Left renal cortex interstitium (tissue), 4 donors: ENCODE measurements around the gene CSN1S1. TPM values are rescaled to one million over a fixed set of nuclear protein-coding genes. Genes with fewer than 3 reads are reported as not detected.

Experiments used
- DNase-seq, 4 donors: peaks; one replicate each; pipeline ENCODE4 v3.0.0-alpha.2; 2013; ENCODE audit warnings: low read depth in 4 of 4, low spot score in 2 of 4, missing footprints in 1 of 4
- polyA plus RNA-seq, 4 donors: library from polyadenylated mRNA; unstranded; fragments of 120-200 nt; gene quantifications; one replicate each; pipeline ENCODE4 v1.2.1, GENCODE V29; 2013; ENCODE audit not compliant: insufficient read length in 4 of 4

CSN1S1 gene
- polyA plus RNA-seq, 4 donors, result not detected

DNA sequence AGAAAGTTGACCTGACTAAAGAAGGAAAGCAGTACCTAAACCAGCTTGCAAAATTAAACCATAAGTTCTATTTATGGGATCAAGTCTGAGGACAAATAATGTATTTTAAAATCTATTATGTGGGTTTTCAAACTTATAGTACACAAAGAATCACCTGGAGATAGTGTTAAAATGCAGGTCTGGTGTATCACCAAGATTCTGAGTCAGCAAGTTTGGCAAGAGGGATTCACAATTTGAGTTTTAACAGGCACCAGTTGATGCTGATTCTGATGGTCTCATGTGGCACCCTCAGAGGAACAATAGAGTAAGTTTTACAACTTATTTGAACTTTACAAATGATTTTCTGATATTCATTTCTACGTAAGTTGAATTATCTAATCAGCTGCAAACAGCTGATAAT is 55.8 kb downstream of the CSN1S1 start:
- no peak for DNase-seq

GRCh38 chr4:69991016-69991415 is 60.1 kb downstream of the CSN1S1 start:
- DNase-seq, result no peak

- DNase-seq, result no peak
Observed at GRCh38 chr4:69994782-69995181, 63.9 kb downstream of the CSN1S1 start.

GRCh38 chr4:69995526-69996016 is 64.7 kb downstream of the CSN1S1 start, which contains the start of gene STATH:
STATH (plus strand) TSS chr4:69995966; CDS start chr4:69998438, 2,472 bp downstream.
- DNase-seq, result no peak

Other genes starting within 250 kb of the CSN1S1 start
- under 1 TPM; 0.51 to 0.90 (median 0.68) TPM for gene SULT1B1, start 170.4 kb upstream of the CSN1S1 start, polyA plus RNA-seq
- 100 to 1,000 TPM; 465 to 570 (median 521) TPM for gene SULT1E1, start 70.9 kb upstream of the CSN1S1 start, polyA plus RNA-seq
- gene CSN2, start 34.7 kb downstream of the CSN1S1 start, polyA plus RNA-seq, result not detected
- under 1 TPM; 0.34 to 0.69 (median 0.47) TPM for gene STATH, start 64.9 kb downstream of the CSN1S1 start, polyA plus RNA-seq
- not detected for gene HTN3, start 97.4 kb downstream of the CSN1S1 start, polyA plus RNA-seq
- under 1 TPM in 1 of 4 donors, not detected in 3; 0.03 TPM for gene HTN1, start 119.4 kb downstream of the CSN1S1 start, polyA plus RNA-seq
- gene PRR27, start 223.2 kb downstream of the CSN1S1 start, polyA plus RNA-seq, result under 1 TPM; 0.04 to 0.14 (median 0.09) TPM